Ectodermal cell (in vitro differentiated cells): Measurements from ENCODE around the gene VPS45.
"Not testable (repeated sequence)": the region's sequence is repeated elsewhere in the genome, so short reads cannot be mapped to it uniquely, and the experiment has no call there.

Experiments
- H3K27ac ChIP-seq: 2 replicates; pipeline ENCODE4 v1.7.0; 2013; ENCODE audit warnings: mild to moderate bottlenecking, low read depth, low read length; ENCODE audit not compliant: insufficient read depth, poor library complexity, severe bottlenecking
- H3K27me3 ChIP-seq: 2 replicates; pipeline ENCODE4 v1.7.0; 2013; ENCODE audit warnings: mild to moderate bottlenecking, low read length; ENCODE audit not compliant: insufficient read depth, control insufficient read depth, poor library complexity, severe bottlenecking
- H3K36me3 ChIP-seq: one replicate; pipeline ENCODE4 v1.7.0; 2013; ENCODE audit warnings: low read length; ENCODE audit not compliant: control insufficient read depth, insufficient read depth
- H3K4me1 ChIP-seq: one replicate; pipeline ENCODE4 v1.7.0; 2013; ENCODE audit warnings: low read length; ENCODE audit not compliant: control insufficient read depth, insufficient read depth
- H3K4me3 ChIP-seq: 2 replicates; pipeline ENCODE4 v1.7.0; 2013; ENCODE audit warnings: low read depth, low read length, control low read depth; ENCODE audit not compliant: insufficient read depth
- H3K9me3 ChIP-seq: 2 replicates; pipeline ENCODE4 v1.7.0; 2013; ENCODE audit warnings: mild to moderate bottlenecking, low read length, moderate library complexity; ENCODE audit not compliant: control insufficient read depth
- WGBS, 2 experiments: methylation state at CpG; one replicate each; pipeline ENCODE4 v1.1.7; 2013; ENCODE audit warnings: missing lambda C conversion rate in 2 of 2; 5-methylcytosine and 5-hydroxymethylcytosine counted together

VPS45 gene

DNA sequence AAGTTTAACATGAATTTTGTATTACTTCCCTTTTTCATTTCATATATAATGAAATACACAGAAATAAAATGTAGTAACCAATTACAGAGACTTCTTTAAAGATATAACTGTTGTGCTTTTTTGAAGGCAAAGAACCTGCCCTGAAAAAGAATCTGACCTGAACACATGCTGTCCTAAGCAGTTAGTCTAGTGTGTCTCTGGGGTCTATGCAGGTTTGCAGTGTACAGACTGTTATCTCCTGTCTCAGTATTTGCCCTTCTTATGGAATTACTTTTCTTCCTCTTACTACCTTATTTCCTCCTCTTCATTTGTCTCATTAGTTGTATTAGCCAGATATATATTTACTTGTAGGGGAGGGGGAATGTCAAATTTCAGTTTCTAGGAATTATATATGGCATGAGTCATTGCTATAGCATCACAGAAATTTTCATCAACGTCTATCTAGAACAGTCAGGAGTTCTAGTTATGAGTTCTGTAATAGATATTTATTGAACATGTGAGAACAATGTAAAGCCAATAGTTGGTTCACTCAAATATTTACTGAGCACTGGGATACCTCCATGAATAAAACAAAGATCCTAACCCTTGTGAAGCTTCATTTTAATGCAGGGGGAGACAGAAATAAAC, 53.8 kb downstream of the VPS45 start:
- Histone ChIP-seq H3K4me1 (no peaks in the 10 kb centered on the region), H3K36me3 (no peaks in the 10 kb centered on the region), H3K27me3 (no peaks in the 10 kb centered on the region), H3K9me3 (no peaks in the 10 kb centered on the region), H3K4me3 (no peak overlapping the region), H3K27ac (no peak overlapping the region)
- 90 to 100% methylated on average over 1 of the region's 1 CpG for WGBS, 2 experiments

DNA sequence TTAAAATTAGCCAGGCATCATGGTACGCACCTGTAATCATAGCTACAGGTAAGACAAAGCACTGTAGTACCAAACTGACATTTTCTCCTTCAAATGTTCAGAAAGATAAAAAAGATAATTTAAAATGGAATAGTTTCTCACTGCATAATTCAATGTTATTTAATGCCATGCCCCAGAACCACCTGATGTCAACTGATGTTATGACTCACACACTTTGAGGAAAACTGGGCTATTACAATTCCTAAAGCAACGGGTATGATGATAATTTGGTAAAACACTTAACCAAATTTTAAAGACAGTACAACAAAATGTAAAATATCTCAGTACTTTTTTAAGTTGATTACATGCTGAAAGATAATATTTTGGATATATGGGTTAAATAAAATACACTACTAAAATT, 59.2 kb downstream of the VPS45 start:
- 93 to 100% methylated on average over 1 of the region's 2 CpGs for WGBS, 2 experiments
- Histone ChIP-seq H3K4me1 (no peaks in the 10 kb centered on the region), H3K36me3 (no peaks in the 10 kb centered on the region), H3K9me3 (no peaks in the 10 kb centered on the region), H3K27me3 (no peaks in the 10 kb centered on the region), H3K27ac (no peak overlapping the region), H3K4me3 (no peak overlapping the region)

- no peaks in the 10 kb centered on the region for H3K4me1 ChIP-seq
- no peaks in the 10 kb centered on the region for H3K27me3 ChIP-seq
- no peaks in the 10 kb centered on the region for H3K9me3 ChIP-seq
- H3K4me3 ChIP-seq: no peak overlapping the region
- H3K27ac ChIP-seq: no peak overlapping the region
- no peaks in the 10 kb centered on the region for H3K36me3 ChIP-seq
Measured at GRCh38 chr1:150127464-150127863, 59.9 kb downstream of the VPS45 start.

DNA sequence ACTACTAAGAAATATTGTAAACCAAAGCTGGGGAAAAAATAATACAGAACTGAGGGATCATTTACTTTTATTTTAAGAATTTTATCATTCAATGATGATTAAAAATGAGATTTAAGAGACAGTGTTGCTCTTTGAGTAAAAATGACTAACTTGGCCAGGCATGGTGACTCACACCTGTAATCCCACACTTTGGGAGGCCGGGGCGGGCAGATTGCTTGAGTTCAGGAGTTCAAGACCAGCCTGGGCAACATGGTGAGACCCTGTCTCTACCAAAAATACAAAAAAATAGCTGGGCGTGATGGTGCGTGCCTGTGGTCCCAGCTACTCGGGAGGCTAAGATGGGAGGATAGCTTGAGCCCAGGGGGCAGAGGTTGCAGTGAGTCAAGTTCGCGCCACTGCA, 60.3 kb downstream of the VPS45 start:
- H3K9me3 ChIP-seq: no peaks in the 10 kb centered on the region
- no peaks in the 10 kb centered on the region for H3K27me3 ChIP-seq
- 91 to 93% methylated on average over 7 of the region's 7 CpGs for WGBS, 2 experiments

DNA sequence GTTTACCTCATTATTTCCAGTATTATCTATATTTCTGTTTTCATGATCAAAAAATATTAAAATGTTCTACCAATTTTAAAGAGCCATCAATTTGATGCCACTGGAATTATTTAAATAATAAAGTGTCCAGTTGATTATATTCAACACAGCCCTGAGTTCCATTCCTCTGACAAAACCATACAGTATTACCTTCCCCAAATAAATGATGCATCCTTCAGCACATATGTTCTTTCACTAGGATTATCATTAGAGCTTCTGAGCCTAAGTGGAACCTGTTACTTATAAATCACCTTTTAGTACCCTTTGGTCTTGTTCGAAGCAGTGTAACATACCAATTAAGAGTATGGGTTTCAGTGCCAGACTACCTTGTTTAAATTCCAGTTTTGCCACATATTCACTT, 64.8 kb downstream of the VPS45 start:
- Histone ChIP-seq H3K9me3 (no peaks in the 10 kb centered on the region), H3K27ac (no peak overlapping the region), H3K36me3 (no peaks in the 10 kb centered on the region), H3K4me1 (no peaks in the 10 kb centered on the region), H3K4me3 (no peak overlapping the region), H3K27me3 (no peaks in the 10 kb centered on the region)
- 100% methylated on average over 1 of the region's 1 CpG for WGBS, 2 experiments

More for the DNA sequence above, 60.3 kb downstream of the VPS45 start:
- no peak overlapping the region for H3K4me3 ChIP-seq
- no peaks in the 10 kb centered on the region for H3K36me3 ChIP-seq
- H3K27ac ChIP-seq: no peak overlapping the region
- H3K4me1 ChIP-seq: no peaks in the 10 kb centered on the region

- WGBS, 2 experiments: no CpG with 5 or more reads among the region's 1 CpG
- no peaks in the 10 kb centered on the region for H3K36me3 ChIP-seq
- no peak overlapping the region for H3K4me3 ChIP-seq
Measured at GRCh38 chr1:150134537-150134936, 67.0 kb downstream of the VPS45 start.

DNA sequence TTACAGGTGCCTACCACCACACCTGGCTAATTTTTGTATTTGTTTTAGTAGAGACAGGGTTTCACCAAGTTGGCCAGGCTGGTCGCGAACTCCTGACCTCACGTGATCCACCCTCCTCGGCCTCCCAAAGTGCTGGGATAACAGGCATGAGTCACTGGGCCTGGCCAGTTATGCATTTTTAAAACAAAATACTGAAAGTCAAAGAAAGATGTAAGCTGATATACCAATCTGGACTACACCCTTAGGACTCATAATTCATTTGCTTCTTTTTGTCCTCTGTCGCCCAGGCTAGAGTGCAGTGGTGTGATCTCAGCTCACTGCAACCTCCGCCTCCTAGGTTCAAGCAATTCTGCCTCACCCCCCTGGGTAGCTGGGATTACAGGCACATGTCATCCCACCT, 67.8 kb downstream of the VPS45 start:
- 94 to 96% methylated on average over 6 of the region's 6 CpGs for WGBS, 2 experiments
- H3K27me3 ChIP-seq, H3K36me3 ChIP-seq, H3K9me3 ChIP-seq, H3K4me1 ChIP-seq, H3K4me3 ChIP-seq, H3K27ac ChIP-seq: not testable (repeated sequence)

More at GRCh38 chr1:150134537-150134936, 67.0 kb downstream of the VPS45 start:
- H3K27me3 ChIP-seq: no peaks in the 10 kb centered on the region
- no peak overlapping the region for H3K27ac ChIP-seq
- H3K9me3 ChIP-seq: no peaks in the 10 kb centered on the region
- H3K4me1 ChIP-seq: no peaks in the 10 kb centered on the region

DNA sequence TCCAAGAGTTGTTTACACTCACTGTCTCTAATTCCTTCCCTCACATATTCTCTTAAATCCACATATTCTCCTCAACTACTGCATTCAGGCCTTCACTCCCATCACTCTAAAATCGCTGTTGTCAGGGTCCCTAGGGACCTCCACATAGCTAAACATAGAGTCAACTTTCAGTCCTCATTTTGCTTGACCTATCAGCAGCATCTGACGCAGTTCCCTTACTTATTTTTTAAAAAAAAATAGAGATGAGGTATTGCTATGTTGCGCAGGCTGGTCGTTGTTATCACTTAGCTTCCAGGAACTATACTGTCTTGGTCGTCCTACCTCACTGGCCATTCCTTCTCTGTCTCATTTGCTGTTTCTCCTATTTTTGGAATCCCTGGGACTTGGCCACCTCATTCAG, 70.5 kb downstream of the VPS45 start:
- H3K36me3 ChIP-seq: no peaks in the 10 kb centered on the region
- no peaks in the 10 kb centered on the region for H3K4me1 ChIP-seq
- no peaks in the 10 kb centered on the region for H3K9me3 ChIP-seq
- H3K27ac ChIP-seq: no peak overlapping the region
- WGBS, 2 experiments: 78 to 79% methylated on average over 5 of the region's 5 CpGs
- H3K27me3 ChIP-seq: no peaks in the 10 kb centered on the region
- H3K4me3 ChIP-seq: no peak overlapping the region

DNA sequence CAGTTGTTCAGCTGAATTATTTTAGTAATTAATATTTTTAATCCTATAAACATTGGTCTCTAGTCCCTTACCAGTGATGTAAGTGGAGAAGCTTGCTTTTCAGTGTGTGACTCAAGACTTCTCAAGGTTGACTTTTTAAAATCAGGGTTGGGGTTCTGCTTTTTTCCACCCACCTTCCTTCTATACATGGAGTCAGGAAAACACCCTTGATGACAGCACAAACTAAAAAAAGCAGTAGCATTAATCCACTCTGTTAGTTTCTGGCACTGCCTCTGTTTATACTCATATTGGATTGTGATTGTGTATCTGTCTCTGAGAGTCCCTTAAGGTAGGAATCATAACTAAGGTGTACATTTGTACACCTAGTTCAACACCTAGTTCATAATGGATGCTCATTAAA, 73.9 kb downstream of the VPS45 start:
- no peak overlapping the region for H3K27ac ChIP-seq
- H3K4me1 ChIP-seq: no peaks in the 10 kb centered on the region
- no peaks in the 10 kb centered on the region for H3K36me3 ChIP-seq
- H3K4me3 ChIP-seq: no peak overlapping the region
- H3K27me3 ChIP-seq: no peaks in the 10 kb centered on the region
- no peaks in the 10 kb centered on the region for H3K9me3 ChIP-seq

DNA sequence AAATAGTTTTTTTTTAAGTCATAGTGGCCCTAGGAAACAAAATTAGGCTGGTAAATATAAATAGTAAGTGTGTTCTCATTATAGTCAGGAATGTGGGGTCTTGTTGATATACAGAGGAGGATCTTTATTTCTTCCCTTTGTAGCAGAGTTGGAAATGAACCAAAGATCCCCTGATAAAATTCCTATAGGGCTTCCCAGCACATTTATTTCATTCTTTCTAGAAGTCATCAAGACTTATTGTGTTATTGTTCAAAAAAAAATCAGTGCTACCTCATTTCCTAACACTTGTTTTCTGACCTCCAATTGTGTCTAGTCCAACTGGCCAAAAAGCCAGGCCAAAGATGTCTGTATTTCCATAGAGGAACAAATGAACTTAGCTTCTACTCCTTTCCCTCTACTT, 74.5 kb downstream of the VPS45 start:
- no peaks in the 10 kb centered on the region for H3K4me1 ChIP-seq
- no peaks in the 10 kb centered on the region for H3K36me3 ChIP-seq
- H3K27me3 ChIP-seq: no peaks in the 10 kb centered on the region
- no peak overlapping the region for H3K4me3 ChIP-seq
- no peaks in the 10 kb centered on the region for H3K9me3 ChIP-seq
- no peak overlapping the region for H3K27ac ChIP-seq

GRCh38 chr1:150144606-150145005, 77.0 kb downstream of the VPS45 start:
- Histone ChIP-seq H3K27me3 (no peaks in the 10 kb centered on the region), H3K4me3 (no peak overlapping the region), H3K36me3 (no peaks in the 10 kb centered on the region), H3K27ac (no peak overlapping the region), H3K9me3 (no peaks in the 10 kb centered on the region), H3K4me1 (peaks cover 3% of the 10 kb centered on the region)
- 90 to 93% methylated on average over 5 of the region's 5 CpGs for WGBS, 2 experiments
